ENCODE data around the gene SERPINB13.

DNA sequence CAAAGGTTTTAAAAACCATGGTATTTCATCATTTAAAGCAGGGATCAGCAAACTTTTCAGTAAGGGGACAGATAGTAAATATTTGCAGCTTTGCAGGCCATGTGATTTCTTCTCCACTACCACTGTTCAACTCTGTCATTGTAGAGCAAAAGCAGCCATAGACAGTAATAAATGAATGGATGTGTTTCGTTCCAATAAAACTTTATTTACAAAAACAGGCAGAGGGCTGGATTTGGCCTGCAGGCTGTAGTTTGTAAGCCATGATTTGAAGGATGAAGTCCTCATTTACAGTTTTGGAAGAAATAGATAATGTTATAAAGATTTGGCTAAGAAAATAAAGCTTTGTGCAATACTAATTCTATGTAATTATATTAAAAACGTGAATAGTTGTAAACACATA lies 43.1 kb upstream of the SERPINB13 start:
- TF ChIP-seq CTCF (IDR thresholded peaks at IDR 0.05), result no peak
- no peak for TF ChIP-seq POLR2A (IDR thresholded peaks at IDR 0.05)

All from esophagus squamous epithelium (tissue), 4 donors.